Measurements from ENCODE around the gene BCL2L11.

Gene BCL2L11

DNA sequence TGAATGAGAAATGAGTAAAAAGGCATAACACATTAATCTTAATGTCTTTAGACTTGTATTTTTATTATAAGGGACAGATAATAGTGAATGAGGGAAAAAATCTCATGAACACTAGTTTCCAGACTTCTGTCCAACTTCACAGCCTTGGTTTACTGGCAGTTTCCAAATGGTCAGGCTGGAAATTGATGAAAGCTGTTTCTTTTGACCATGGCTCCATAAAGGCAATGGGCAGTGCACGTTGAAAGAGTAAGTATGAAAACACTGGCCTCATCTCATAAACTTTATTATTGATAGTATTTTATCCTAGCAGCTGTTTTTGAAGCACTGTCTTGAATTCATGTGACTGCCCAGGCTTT lies 23.1 kb downstream of the BCL2L11 start:
- no peak overlapping the region for H3K4me3 ChIP-seq (ENCODE audit: low read depth, low read length)
- ChIA-PET POLR2A (interaction anchor here (0.7 kb wide), 1 partner anchor 17 kb away, joined by 3 read pairs; no protein-coding TSS in a partner anchor), CTCF (interaction anchor here (0.6 to 1.4 kb wide), 4 partner anchors 11 to 62 kb away, joined by 3 to 4 read pairs (median 3); no protein-coding TSS in a partner anchor)
- TF ChIP-seq, protein P1, sequence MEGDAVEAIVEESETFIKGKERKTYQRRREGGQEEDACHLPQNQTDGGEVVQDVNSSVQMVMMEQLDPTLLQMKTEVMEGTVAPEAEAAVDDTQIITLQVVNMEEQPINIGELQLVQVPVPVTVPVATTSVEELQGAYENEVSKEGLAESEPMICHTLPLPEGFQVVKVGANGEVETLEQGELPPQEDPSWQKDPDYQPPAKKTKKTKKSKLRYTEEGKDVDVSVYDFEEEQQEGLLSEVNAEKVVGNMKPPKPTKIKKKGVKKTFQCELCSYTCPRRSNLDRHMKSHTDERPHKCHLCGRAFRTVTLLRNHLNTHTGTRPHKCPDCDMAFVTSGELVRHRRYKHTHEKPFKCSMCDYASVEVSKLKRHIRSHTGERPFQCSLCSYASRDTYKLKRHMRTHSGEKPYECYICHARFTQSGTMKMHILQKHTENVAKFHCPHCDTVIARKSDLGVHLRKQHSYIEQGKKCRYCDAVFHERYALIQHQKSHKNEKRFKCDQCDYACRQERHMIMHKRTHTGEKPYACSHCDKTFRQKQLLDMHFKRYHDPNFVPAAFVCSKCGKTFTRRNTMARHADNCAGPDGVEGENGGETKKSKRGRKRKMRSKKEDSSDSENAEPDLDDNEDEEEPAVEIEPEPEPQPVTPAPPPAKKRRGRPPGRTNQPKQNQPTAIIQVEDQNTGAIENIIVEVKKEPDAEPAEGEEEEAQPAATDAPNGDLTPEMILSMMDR (IDR thresholded peaks at IDR 0.05; ENCODE audit: insufficient read depth, low read length, missing control alignments) = no peak
- no peak for DNase-seq (ENCODE audit: low read depth, low spot score)

DNA sequence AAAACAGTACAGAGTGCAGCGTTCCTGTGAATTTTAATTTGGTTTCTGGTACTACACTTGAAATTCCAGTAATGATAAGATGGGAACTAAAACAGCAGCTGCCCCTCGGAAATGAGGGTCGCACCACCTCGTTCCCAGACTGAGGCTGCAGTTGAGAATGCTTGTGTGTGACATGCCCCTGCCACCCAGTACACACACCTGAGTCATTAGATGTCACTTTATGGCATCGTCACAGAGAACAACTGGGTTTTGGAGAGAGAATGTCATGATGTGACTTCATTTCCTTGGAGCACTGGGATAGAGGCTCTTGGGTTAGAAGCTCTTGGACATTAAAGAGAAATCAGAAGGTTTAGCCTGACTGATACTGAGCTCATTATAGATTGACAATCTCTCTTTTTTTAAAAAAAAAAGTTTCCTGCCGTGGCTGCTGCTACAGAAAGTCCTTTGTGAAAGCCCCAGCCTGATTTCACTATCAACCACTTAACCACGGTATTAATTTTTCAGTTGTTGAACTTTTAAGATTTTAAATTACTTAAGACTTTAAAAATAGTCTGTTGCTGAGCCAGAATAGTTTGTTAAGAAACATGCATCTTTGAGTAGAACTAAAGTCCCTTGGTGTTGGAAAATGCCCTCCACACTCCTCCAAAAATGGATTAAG lies 24.5 kb downstream of the BCL2L11 start:
- ChIA-PET CTCF (interaction anchor here (1.4 kb wide), 1 partner anchor 60 kb away, joined by 3 read pairs; no protein-coding TSS in a partner anchor), POLR2A (no interaction called here)
- TF ChIP-seq, protein P1 (IDR thresholded peaks at IDR 0.05; ENCODE audit: insufficient read depth, low read length, missing control alignments) = no peak
- no peak overlapping the region for H3K4me3 ChIP-seq (ENCODE audit: low read depth, low read length)
- DNase-seq (ENCODE audit: low read depth, low spot score) = no peak

DNA sequence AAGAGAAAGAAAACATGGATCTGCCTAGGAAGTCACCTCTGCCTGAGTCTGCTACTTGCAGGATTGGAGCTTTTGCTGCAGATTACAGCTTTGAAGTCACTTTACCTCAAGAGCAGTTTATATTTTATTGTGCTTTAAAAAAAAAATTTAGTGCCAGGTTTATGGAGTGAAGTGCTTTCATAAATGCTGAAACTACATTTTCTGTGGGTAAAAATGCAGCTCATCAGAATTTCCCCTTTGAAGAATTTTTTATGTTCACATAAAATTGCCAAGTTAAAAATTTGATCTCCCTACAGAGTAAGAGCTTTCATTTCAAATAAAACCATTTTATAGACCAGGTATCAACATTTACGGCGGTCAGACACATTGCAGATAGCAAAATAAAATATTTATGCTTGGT lies 25.2 kb downstream of the BCL2L11 start:
- no peak overlapping the region for H3K4me3 ChIP-seq (ENCODE audit: low read depth, low read length)
- POLR2A ChIA-PET = no interaction called here
- TF ChIP-seq, protein P1 (IDR thresholded peaks at IDR 0.05; ENCODE audit: insufficient read depth, low read length, missing control alignments) = no peak
- CTCF ChIA-PET = no interaction called here
- DNase-seq (ENCODE audit: low read depth, low spot score) = no peak

DNA sequence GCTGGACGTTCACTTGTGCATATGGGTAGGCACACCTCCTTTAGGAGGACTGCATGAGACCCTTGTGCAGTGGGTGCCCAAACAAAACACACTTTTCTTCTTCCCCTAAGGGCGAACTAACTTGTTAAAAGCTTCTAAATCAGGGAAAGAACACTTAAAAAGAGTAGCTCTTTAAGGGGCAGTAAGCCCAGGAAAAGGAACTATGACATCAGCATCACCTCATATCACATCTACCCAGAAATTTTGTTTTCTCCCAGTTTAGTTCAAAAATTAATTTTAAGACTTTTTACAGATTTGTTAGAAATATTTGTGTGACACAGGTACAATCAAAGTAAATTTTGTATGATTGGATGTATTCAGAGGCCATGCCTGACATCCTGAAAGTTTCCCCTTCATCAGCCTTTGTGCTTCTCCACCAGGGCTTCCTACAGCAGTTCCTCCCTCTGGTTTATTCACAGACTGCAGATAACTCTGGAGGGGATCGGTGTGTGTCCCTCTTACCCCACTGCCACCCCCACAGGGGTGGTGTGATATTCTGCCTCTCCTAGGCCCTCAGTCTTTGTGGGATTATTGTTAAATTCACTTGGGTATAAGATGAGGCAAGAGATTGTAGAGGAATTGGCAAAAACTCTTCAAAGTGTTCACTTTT lies 27.6 kb downstream of the BCL2L11 start:
- no peak overlapping the region for H3K4me3 ChIP-seq (ENCODE audit: low read depth, low read length)
- TF ChIP-seq, protein P1 (IDR thresholded peaks at IDR 0.05; ENCODE audit: insufficient read depth, low read length, missing control alignments) = no peak
- CTCF ChIA-PET = interaction anchor here (0.7 to 1.7 kb wide), 3 partner anchors 11 to 31 kb away, joined by 3 to 4 read pairs (median 3); no protein-coding TSS in a partner anchor

DNA sequence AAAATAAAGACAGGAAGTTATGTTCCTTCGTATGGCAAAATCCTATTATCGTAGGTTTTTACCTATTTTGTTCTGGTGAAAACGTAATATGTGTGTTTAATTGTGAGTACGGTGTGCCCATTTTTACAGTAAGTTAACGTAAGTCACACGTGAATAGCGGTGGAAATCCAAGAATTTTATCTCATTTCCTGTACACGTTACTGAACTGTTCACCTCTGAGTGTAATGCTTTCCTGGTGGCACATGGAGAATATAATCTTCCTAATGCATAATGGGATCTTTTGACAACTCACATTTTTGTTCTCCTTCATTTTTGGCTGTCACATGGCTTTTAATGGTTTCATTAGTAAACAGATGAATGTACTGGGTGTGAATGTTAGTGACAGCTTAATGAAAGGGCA lies 28.2 kb downstream of the BCL2L11 start:
- ChIA-PET POLR2A (no interaction called here), CTCF (interaction anchor here (1.7 kb wide), 1 partner anchor 32 kb away, joined by 4 read pairs; no protein-coding TSS in a partner anchor)
- no peak for DNase-seq (ENCODE audit: low read depth, low spot score)
- TF ChIP-seq, protein P1 (IDR thresholded peaks at IDR 0.05; ENCODE audit: insufficient read depth, low read length, missing control alignments) = no peak
- no peak overlapping the region for H3K4me3 ChIP-seq (ENCODE audit: low read depth, low read length)

More for the DNA sequence above, 27.6 kb downstream of the BCL2L11 start:
- no peak for DNase-seq (ENCODE audit: low read depth, low spot score)
- POLR2A ChIA-PET = no interaction called here

DNA sequence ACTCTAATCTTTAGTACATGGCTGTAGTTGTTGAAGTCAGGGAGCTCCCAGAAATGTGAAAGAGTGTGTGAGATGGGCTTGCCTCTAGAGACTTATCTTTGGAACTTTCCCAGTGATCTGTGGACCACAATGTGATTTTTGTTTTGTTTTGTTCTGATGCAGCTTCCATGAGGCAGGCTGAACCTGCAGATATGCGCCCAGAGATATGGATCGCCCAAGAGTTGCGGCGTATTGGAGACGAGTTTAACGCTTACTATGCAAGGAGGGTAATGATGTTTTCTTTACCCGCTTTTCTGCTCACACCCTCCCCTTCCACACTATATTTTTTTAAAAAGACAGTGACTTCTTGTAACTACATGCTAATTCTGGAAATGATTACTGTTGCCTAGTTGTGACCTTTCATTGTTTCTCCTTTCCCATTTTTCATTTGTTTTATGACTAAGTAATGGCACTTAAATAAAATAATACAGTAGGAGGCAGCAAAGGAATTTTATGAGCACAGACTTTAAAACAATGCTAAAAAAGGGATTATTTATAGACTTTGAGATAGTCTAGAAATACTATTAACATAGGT lies 29.3 kb downstream of the BCL2L11 start:
- DNase-seq (ENCODE audit: low read depth, low spot score) = no peak
- H3K4me3 ChIP-seq (ENCODE audit: low read depth, low read length) = no peak overlapping the region
- ChIA-PET CTCF (no interaction called here), POLR2A (no interaction called here)
- TF ChIP-seq, protein P1 (IDR thresholded peaks at IDR 0.05; ENCODE audit: insufficient read depth, low read length, missing control alignments) = no peak

All from AG04449 (cell line).